Fibroblast of pulmonary artery (primary cell): Measurements from ENCODE around the gene FBXL22.

Source experiments
- DNase-seq: peaks from one replicate; pipeline ENCODE4 v3.0.0-alpha.2; 2010; ENCODE audit warnings: low read depth
- H3K4me3 ChIP-seq: replicated peaks from 2 replicates; pipeline ENCODE4 v1.5.1; 2011; ENCODE audit warnings: low read depth, mild to moderate bottlenecking, control low read depth, low read length, moderate library complexity
- TF ChIP-seq, protein P1 (sequence below): IDR thresholded peaks from 2 replicates; pipeline ENCODE4 v1.5.1; 2011; ENCODE audit warnings: mild to moderate bottlenecking, control low read depth, low read length, inconsistent platforms; ENCODE audit errors: missing control alignments

Gene FBXL22

DNA sequence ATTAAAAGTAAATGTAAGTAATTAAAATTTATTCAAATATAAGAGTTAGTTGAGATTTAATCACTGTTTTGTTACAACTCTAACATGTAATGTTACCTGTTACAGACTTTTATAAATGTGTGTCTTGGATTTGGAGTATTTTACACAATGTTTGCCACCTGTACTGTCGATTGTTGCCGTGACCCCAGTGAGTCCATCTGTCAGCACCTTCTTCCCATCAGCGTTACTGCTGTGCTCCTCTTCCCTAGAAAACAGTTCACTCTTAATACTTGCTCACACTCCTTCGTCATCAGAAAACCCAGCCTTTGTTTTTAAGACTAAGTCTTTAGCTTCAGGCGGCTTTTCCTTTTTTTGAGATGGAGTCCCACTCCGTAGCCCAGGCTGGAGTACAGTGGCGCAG lies 40.5 kb upstream of the FBXL22 start:
- no peak overlapping the region for H3K4me3 ChIP-seq
- TF ChIP-seq, protein P1, sequence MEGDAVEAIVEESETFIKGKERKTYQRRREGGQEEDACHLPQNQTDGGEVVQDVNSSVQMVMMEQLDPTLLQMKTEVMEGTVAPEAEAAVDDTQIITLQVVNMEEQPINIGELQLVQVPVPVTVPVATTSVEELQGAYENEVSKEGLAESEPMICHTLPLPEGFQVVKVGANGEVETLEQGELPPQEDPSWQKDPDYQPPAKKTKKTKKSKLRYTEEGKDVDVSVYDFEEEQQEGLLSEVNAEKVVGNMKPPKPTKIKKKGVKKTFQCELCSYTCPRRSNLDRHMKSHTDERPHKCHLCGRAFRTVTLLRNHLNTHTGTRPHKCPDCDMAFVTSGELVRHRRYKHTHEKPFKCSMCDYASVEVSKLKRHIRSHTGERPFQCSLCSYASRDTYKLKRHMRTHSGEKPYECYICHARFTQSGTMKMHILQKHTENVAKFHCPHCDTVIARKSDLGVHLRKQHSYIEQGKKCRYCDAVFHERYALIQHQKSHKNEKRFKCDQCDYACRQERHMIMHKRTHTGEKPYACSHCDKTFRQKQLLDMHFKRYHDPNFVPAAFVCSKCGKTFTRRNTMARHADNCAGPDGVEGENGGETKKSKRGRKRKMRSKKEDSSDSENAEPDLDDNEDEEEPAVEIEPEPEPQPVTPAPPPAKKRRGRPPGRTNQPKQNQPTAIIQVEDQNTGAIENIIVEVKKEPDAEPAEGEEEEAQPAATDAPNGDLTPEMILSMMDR = no peak
- no peak for DNase-seq

DNA sequence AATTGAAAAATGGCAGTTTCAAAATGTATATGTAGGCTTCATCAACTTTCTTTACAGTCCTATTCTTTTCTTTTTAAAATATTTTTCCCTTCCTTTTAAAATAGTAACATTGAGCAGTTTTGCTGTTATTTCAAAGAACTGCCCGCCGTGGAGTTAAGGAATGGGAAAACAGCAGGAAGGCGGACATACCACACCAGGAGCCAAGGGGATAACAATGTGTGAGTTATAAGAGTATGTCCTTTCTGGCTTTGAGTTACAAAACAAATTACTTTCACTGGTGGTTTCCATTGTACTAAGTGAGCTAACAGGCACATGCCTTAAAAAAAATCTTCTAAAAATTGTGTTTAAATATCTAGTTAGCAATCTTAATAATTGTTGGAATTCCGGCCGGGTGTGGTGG lies 37.4 kb upstream of the FBXL22 start:
- TF ChIP-seq, protein P1 = no peak
- no peak overlapping the region for H3K4me3 ChIP-seq
- no peak for DNase-seq

DNA sequence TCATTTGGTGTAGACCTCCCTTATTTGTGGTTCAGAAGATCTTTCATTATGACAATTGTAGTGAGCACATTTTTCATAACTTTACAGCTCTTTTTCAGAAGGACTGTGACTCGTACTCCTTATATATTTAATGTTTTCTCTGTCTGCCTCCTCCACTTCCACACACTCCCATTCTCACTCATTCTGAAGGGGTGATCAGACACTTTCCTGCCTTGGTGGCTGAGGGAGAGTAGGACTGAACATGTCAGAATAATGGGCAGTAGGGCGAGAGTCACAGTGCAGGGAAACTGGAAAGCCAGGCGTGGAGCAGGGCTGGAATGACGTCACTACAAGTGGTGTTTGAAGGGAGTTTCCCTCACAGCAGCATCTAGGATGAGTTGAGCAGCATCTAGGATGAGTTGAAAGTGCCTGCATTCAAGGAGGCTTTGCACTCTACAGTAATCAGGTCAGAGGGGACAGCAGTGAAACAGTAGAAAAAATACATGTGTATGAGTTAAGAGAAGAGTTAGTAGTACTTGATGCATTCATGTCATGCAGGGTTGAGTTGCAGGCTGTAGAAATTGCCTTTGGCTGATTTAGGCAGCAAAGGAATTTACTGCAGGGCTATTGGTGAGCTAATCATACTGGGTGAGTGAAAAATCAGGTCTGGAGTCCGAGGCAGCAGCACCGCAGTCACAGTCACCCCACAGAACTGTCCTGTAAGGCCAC lies 36.3 kb upstream of the FBXL22 start:
- H3K4me3 ChIP-seq = no peak overlapping the region
- TF ChIP-seq, protein P1 = no peak
- no peak for DNase-seq

DNA sequence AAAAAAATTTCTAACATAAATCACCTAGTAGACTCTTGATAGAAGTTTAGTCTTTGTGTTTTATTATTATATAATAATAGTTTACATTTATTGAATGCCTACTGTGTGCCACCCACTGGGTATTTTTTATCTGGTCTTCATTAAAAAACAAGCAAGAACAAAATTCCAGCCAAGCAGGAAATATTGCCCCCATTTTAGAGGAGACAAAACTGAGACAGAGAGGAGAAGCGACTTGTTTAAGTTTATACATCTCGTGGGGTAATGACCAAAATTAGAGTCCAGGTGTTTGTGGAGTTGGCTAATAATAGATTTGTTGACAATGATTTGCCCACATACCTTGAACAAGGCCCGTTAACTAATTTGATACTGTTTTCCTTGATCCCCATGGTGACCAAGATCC lies 33.1 kb upstream of the FBXL22 start:
- H3K4me3 ChIP-seq = no peak overlapping the region
- TF ChIP-seq, protein P1 = no peak
- DNase-seq = no peak

DNA sequence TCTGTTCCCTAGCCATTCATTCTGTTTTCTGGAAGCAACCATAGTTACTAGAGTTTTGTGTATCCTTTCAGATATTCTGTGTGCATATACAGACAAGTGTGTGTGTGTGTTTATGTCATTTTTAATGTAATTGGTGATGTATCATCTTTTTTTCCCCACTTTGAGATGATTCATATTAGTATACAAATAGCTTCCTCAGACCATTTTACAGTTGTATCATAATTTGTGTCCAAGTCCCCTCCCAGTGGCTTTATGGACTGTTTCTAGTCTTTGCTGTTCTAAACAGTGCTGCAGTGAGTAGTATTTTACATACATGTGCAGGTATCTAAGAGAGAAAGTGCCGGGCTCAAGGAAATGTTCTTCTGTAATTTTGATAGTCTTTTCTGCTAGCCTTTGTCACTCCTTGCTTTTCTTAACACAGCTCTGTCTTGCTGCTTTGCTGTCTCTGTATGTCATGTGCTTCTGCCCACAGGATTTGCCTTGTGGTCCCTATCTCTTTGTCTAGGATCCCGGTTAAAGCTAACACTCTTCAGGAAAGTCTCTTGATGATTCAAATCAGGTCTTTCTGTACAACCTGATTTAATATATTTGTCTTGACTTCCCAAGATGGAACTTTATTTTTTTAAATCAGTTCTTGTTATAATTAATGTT lies 31.5 kb upstream of the FBXL22 start:
- TF ChIP-seq, protein P1 = no peak
- DNase-seq = no peak
- no peak overlapping the region for H3K4me3 ChIP-seq

DNA sequence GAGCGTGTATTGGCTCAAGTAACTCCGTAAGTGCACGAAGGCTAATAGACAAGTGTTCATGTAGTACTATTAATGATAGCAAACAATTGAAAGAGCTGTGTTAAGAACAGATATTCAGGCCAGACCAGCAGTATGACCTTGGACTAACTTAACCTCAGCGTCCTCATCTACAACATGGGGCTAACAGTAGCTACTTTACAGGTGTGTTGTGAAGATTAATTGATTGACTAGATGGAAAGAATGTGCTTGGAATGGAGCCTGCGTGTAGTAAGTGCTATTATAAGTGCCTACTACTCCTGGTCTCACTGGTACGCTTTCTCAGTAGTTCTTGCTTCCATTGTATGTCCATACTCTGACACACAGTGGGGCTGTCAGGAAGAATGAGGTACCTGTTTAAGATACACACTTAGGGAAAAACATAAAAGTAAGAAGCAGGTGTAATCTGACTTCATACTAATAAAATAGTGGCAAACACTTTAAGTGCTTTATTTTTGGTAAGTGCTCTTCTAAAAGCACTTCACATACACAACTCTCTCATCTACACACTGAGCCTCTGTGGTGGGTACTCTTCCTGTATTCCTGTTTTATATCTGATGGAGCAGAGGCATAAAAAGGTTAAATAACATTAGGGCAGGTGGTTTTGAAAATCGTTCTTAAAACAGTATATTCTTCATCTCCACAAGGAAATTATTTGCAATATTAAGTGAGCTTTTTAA lies 24.3 kb upstream of the FBXL22 start:
- no peak overlapping the region for H3K4me3 ChIP-seq
- TF ChIP-seq, protein P1 = no peak
- no peak for DNase-seq
